ENCODE data around the gene SLC49A3.
A peak's percentile ranks its signal among the peaks of the same experiment; 100 is the strongest.
"Not testable (repeated sequence)": the region's sequence is repeated elsewhere in the genome, so short reads cannot be mapped to it uniquely, and the experiment has no call there.

The SLC49A3 gene

GRCh38 chr4:704971-705277 lies 16.0 kb upstream of the SLC49A3 start:
- intact Hi-C loops (cut with DNase I) = no loop called here

GRCh38 chr4:704198-704891 lies 15.4 kb upstream of the SLC49A3 start:
- intact Hi-C loops (cut with DNase I) = no loop called here
- DNase-seq = peak in 3 of 10 donors; percentile 72 to 86 (median 84)

More at GRCh38 chr4:704971-705277, 16.0 kb upstream of the SLC49A3 start:
- no peak for DNase-seq

GRCh38 chr4:703336-704197 lies 14.6 kb upstream of the SLC49A3 start:
- intact Hi-C loops (cut with DNase I) = no loop called here
- peak in 3 of 10 donors; percentile 52 to 80 (median 66) for DNase-seq

GRCh38 chr4:702618-703048 lies 13.7 kb upstream of the SLC49A3 start:
- intact Hi-C loops (cut with DNase I) = no loop called here
- peak in 3 of 10 donors; percentile 35 to 71 (median 61) for DNase-seq

- intact Hi-C loops (cut with DNase I) = no loop called here
- peak in 4 of 10 donors; percentile 26 to 81 (median 58) for DNase-seq
Measured at GRCh38 chr4:700587-701264, 11.8 kb upstream of the SLC49A3 start.

GRCh38 chr4:699816-700580 lies 11.0 kb upstream of the SLC49A3 start:
- intact Hi-C loops (cut with DNase I) = no loop called here
- DNase-seq = peak in 3 of 10 donors; percentile 60 to 82 (median 64)

- peak in 2 of 10 donors; percentile 13 to 38 for DNase-seq
- intact Hi-C loops (cut with DNase I) = not testable (repeated sequence)
Measured at GRCh38 chr4:694341-694940, 5.5 kb upstream of the SLC49A3 start.

- peak in 3 of 10 donors; percentile 57 to 76 (median 73) for DNase-seq
- intact Hi-C loops (cut with DNase I) = no loop called here
Measured at GRCh38 chr4:692771-693554, 4.0 kb upstream of the SLC49A3 start.

- intact Hi-C loops (cut with DNase I) = no loop called here
- peak in 1 of 10 donors; percentile 18 for DNase-seq
Measured at GRCh38 chr4:689723-690122, 772 bp upstream of the SLC49A3 start.

GRCh38 chr4:687971-688853 lies 739 bp downstream of the SLC49A3 start:
- peak in 2 of 10 donors; percentile 54 to 79 for DNase-seq
- intact Hi-C loops (cut with DNase I) = no loop called here

- peak in 3 of 10 donors; percentile 72 to 90 (median 89) for DNase-seq
Measured at GRCh38 chr4:687048-687970, 1.6 kb downstream of the SLC49A3 start.

GRCh38 chr4:686413-687040 lies 2.4 kb downstream of the SLC49A3 start:
- intact Hi-C loops (cut with DNase I) = no loop called here
- DNase-seq = no peak

More at GRCh38 chr4:687048-687970, 1.6 kb downstream of the SLC49A3 start:
- intact Hi-C loops (cut with DNase I) = no loop called here

GRCh38 chr4:685679-686412 lies 3.1 kb downstream of the SLC49A3 start:
- peak in 1 of 10 donors; percentile 54 for DNase-seq
- intact Hi-C loops (cut with DNase I) = no loop called here

- no peak for DNase-seq
- intact Hi-C loops (cut with DNase I) = no loop called here
Measured at GRCh38 chr4:684623-685327, 4.2 kb downstream of the SLC49A3 start.

GRCh38 chr4:683982-684622 lies 4.8 kb downstream of the SLC49A3 start:
- intact Hi-C loops (cut with DNase I) = no loop called here
- DNase-seq = peak; percentile 46 to 96 (median 76)
